COLO668 (cell line): ENCODE measurements around the gene IRGC.
"Not testable (repeated sequence)": the region's sequence is repeated elsewhere in the genome, so short reads cannot be mapped to it uniquely, and the experiment has no call there.

Experiments
- DNase-seq: peaks from one replicate; lab custom pipeline; 2025; ENCODE audit not compliant: unreplicated experiment; lab: John Stamatoyannopoulos, UW

Gene IRGC

DNA sequence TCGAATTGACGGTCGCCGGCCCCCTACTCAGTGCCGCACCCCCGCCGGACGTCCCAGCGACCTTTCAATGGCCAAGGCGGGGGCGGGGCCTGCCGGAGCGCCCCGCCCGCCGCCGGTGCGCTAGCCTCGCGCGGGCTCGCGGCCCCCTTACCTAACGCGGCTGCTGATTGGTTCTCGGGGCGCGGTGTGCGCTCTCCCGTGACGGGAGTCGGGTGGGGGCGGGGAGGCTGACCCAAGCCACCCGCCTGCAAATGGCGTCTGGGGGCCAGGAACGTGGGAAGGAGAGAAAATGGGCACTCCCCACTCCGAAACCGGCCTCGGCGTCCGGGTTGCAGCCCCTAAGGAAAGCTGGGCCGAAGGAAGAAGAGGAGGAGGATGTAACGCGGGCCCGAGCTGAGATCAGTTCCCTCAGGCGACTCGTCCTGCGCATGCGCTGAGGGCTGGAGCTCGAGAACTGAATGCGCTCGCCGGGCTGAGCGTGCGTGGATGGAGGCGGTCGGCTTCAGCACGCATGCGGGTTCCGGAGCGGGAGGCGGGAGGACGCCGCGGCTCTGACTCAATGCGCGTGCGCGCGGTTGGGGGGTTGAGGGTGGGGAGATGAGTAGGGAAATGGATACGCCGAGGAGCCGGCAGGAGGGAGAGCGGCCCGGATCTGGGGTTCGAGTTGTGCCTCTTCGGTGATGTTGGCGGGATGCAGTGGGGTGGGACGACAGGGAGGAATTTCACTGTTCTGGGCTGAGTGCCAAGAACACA lies 38.8 kb downstream of the IRGC start, which contains the start of gene SMG9:
SMG9 (minus strand) TSS at position 460 of the 753 bp plus-strand sequence. CDS start 4,221 bp downstream, outside the sequence.
- DNase-seq = peak; percentile 98

DNA sequence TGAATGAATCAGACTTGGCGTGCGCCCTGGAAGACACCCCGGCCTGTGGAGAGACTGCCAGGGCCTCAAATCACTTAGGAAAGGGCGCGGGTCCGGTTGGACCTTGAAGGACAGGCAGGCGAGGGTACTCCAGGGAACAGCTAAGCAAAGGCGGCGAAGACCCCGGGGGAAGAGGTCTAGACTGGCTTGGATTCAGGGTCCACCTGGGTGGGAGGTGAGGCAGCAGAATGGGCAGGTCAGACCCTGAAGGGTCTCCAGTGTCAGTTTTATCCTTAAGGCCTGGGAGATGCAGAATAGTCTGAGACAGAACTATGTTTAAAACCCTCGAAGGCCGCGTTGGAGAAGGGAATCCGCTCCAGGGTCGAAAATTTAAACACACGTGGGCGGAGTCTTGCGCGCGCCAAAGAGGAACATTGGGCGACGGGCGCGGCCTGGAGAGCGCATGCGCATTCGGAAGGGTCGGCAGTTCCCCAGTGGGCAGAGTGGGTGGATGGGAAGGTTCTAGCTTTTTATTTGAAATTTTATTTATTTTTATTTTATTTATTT lies 39.5 kb downstream of the IRGC start:
- peak; percentile 86 for DNase-seq

DNA sequence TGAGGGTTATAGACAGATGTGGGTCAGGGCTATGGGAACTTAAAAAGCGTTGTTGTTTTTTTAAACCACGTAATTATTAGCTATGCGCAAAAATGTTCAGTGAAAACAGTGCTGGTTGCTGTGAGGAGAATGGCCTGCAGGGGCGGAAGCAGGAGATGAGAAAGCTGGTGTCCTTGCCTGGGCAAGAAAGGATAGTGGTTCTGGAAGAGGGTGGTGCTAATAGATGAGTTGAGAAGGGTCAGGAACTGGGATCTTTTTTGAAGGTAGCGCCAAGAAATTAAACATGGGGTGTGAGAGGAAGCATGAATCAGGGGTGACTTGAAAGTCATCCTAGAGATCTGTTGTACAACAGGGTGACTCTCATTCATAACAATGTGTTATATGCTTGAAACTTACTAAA lies 43.6 kb downstream of the IRGC start:
- no peak for DNase-seq

DNA sequence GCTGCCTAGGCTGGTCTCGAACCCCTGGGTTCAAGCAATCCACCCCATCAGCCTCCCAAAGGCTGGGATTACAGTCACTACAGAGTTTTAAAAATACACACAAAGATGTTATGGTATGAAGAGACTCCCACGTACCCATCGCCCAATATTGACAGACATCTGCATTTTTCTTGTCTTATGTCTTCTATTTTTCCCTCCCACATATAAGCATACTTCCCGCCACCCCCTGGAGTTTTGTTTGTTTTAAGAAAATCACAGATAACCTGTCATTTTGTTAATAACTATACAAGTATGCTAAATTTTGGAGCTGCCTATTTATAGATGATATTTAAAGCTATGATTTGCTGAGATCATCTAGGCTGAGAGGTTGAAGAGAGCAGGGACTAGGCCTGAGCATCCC lies 45.1 kb downstream of the IRGC start:
- no peak for DNase-seq

DNA sequence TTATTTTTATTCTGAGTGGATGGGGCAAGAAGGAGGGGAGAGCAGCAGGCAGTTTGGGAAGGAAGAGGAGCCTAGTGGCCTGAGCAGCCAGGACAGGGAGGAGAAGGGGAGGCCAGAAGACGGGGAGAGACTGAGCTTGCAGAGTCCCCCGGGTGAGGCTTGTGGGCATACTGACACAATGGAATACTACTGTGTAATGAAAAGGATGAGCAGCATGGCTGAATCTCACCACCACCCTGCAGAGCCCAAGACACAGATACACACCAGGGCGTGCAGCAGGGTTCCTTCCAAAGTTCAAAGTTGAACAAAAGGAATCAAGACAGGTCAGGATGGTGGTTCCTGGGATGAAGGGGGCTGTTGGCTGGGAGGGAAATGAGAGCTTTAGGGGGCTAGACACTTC lies 46.9 kb downstream of the IRGC start:
- no peak for DNase-seq

DNA sequence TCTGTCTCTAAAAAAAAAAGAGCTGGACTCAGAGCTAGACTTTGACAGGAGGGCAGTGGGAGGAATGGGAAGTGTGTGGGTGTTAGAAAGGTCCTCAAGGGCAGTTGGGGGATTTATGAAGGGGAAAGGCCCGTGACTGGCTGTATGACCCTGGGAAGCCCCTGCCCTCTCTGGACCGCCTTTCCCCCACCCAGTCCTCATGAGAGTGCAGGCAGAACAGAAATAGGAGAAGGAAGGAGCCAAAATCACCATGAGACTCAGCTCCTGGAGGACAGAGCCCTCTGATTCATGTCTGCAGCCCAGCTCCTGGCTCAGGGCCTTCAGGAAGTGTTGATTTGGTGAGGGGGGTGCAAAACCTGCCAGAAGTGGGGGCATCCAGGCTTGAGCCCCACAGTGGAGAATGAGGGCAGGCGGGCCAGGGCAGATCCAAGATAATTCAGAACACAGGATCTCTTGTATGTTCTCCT lies 47.6 kb downstream of the IRGC start:
- no peak for DNase-seq

DNA sequence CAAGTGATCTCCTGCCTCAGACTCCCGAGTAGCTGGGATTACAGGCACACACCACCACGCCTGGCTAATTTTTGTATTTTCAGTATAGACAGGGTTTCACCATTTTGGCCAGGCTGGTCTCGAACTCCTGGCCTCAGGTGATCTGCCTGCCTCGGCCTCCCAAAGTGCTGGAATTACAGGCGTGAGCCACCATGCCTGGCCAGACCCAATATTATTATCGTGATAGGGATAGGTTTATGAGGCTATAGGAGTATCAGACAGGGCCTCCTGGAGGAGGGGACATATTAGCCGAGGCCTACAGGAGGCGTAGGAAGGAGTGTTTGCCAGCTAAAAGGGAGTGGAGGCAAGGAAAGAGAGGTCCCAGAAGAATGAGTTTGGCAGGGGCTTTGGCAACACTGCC lies 48.8 kb downstream of the IRGC start:
- not testable (repeated sequence) for DNase-seq

DNA sequence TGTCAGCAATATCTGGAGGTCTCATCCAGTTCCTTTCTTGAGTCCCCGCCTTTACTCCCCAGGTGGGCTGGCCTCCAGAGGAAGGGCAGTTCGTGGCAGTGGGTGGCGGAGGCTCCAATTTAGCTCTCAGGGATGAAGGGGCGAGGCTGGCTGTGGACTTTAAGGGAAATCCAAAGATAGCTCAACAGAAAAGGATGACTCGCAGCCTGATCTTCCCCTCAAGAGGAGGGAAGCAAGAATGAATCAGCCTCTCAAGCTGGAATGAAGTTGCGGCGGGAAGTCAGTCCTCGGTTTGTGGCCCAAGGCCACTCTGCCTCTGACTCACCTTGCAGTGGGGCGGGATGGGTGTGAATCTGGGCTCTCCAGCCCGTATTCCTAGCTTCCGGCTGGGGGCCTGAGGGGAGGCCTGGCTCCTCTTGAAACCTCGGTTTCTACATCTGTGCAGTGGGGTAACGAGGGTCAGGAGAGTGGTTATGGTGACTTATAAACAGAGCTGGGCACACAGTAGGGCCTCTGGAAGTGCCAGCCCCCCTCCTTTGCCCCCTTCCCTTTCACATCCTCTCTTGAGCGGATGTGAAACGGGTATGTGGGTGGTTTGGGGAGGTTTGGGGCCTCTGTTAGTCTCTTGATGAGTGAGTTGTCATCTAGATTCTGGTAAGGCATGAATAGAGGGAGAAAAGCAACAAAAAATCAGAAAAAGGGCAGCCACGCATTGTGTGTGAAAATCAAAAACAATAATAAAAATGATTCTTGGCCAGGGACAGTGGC lies 49.4 kb downstream of the IRGC start:
- DNase-seq = no peak

DNA sequence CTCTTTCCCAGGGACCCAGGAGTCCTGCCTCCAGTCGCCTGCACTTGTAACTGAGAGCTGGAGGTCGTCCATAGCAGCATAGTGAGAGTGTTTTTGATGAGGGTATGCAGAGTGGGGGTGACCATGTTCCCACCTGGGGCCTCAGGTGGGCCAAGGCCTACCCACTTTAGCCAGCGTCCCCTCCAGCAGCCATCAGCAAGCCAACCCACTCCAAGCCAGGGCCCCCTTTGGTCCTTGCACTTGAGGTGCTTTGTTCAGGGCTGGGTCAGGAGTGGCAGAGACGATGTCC lies 50.8 kb downstream of the IRGC start:
- DNase-seq = no peak

DNA sequence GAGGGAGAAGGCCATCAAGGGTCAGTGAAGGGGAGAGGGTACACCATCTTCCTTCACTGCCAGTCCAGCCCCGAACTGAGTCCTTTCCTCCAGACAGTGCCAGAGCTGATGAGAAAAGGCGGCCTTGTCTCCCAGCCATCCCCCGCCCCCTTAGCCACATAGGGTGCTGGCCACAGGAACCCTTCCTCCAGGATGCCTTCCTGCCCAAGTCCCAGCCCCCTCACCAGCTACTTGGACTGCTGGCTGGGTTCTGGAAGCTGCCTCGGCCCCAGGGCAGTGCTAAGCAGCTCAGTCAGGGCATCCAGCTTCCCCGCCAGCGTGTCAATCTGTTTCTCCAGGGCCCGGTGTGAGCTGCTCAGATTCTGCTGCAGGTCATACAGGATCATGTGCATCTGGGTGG lies 51.4 kb downstream of the IRGC start:
- no peak for DNase-seq

DNA sequence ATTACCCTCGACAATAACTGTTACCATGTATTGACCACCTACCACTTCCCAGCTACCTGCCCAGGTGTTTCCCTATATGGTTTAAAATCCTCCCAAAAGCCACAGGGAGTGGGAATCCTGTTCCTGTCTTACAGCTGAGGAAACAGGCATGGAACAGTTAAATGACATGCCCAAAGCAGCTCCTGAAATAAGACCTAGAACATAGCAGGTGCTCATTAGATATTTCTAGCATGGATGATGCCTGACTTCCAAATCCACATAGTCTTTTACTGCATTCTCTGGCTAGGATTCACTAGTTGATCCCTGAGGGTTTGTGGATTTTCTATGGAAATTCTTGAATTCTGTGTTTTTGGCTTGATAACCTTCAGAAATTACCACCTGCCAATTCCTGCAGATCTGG lies 51.9 kb downstream of the IRGC start:
- DNase-seq = no peak

DNA sequence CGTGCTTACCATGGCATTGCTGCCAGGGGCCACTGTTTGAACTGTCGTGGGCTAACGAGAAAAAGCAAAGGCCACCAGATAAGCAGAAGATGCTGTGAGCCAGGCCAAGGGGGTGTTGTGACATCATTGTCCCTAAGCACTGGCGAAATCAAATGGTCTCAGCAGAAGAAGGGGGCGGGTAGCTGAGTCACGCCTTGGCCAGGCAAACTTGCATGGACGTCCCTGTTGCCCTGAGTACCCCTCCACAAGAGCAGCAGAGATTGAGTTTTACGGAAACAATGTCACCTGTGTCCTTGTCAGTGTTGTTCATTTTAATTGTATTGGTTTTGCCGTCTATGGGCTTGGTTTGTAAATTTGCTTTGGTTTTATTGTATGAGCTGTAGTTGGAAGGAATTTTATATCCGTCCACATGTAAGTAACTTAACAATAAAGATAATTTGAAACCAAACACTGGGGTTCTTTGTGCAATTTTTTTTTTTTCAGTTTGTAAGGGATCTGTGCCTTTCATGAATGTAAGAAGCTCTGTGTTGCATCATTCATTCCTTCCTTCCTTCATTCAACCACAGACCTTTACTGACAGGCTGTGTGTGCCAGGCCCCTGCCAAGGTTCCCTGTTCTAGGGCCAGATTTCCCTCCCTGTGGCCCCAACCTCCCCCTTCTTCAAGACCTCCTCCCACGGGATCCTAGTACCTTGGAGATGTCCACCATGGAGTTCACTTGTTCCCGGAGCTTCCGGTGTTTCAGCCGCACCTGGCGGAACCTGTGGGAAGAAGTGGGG lies 52.6 kb downstream of the IRGC start:
- DNase-seq = no peak

DNA sequence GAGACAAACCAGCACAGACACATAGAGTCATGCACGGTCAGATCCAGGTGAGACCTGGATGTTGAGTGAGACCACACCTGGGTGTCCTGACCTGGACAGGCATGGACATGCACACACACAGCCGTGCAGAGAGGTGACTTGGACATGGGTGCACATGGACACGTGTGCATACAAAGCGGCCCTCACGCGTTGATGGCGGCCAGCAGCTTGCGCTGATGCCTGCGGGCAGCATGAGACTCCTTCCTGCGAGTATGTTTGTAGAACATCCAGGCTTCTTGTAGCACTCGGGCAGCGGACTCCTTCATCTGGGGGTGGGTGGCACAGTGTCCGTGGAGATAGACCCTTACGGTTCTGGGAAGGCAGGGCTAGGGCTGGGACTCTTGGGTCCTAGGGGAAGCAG lies 53.4 kb downstream of the IRGC start:
- no peak for DNase-seq
